ENCODE measurements around the gene ATF4. TPM values are rescaled to one million over a fixed set of nuclear protein-coding genes. Genes with fewer than 3 reads are reported as not detected.

Gene ATF4
- total and polyA plus RNA-seq, 2 donors from 2014 or later = 261 to 293 TPM

- intact Hi-C loops (cut with DNase I) = no loop called here
- DNase-seq (peak in 1 of 5 donors; percentile 45), FAIRE-seq (no peak)
Measured at GRCh38 chr22:39492186-39492585, 28.2 kb upstream of the ATF4 start.

DNA sequence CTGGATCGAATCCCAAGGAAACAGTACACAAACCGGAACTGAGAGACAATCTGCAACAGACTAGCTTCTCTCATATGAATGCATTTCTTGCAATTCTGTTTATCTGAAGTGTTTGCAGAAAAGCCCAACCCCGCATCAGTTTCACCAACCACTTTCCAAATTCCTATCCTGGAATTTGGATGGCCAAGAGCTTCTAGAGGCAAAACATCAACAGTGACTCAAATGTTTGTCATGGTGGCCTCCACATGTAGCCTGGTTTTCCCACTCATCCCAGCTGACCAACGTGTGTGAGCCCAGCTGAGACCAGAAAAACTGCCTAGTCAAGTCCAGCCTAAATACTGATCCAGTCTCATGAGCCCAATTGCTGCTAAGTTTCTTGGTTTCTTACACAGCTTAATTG is 26.6 kb upstream of the ATF4 start:
- FAIRE-seq (no peak), DNase-seq (peak in 1 of 5 donors; percentile 15)
- Histone ChIP-seq H3K9me3 (ENCODE audit: control insufficient read depth in 2 of 3, insufficient read depth in 1 of 3, low read length in 3 of 3) (no peaks in the 10 kb centered on the region), H3K27ac (ENCODE audit: low read depth in 2 of 2, low read length in 2 of 2) (no peak overlapping the region), H3K4me1 (ENCODE audit: control insufficient read depth in 2 of 3, insufficient read depth in 2 of 3, low read depth in 1 of 3, low read length in 3 of 3) (peaks cover 0 to 4% (median 2%) of the 10 kb centered on the region in 3 donors), H3K9ac (ENCODE audit: low read length in 3 of 3) (no peak overlapping the region), H3K36me3 (ENCODE audit: control insufficient read depth in 2 of 3, insufficient read depth in 3 of 3, low read length in 3 of 3) (no peaks in the 10 kb centered on the region), H3K4me3 (ENCODE audit: low read length in 3 of 3) (no peak overlapping the region), H3K27me3 (ENCODE audit: control insufficient read depth, insufficient read depth, low read length) (no peaks in the 10 kb centered on the region)
- TF ChIP-seq, protein P1, sequence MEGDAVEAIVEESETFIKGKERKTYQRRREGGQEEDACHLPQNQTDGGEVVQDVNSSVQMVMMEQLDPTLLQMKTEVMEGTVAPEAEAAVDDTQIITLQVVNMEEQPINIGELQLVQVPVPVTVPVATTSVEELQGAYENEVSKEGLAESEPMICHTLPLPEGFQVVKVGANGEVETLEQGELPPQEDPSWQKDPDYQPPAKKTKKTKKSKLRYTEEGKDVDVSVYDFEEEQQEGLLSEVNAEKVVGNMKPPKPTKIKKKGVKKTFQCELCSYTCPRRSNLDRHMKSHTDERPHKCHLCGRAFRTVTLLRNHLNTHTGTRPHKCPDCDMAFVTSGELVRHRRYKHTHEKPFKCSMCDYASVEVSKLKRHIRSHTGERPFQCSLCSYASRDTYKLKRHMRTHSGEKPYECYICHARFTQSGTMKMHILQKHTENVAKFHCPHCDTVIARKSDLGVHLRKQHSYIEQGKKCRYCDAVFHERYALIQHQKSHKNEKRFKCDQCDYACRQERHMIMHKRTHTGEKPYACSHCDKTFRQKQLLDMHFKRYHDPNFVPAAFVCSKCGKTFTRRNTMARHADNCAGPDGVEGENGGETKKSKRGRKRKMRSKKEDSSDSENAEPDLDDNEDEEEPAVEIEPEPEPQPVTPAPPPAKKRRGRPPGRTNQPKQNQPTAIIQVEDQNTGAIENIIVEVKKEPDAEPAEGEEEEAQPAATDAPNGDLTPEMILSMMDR (IDR thresholded peaks at IDR 0.05; ENCODE audit: borderline replicate concordance, extremely low read depth, insufficient read depth) = no peak
- intact Hi-C loops (cut with DNase I) = no loop called here

More at GRCh38 chr22:39492186-39492585, 28.2 kb upstream of the ATF4 start:
- Histone ChIP-seq H3K4me3 (ENCODE audit: low read length in 3 of 3) (no peak overlapping the region), H3K9me3 (ENCODE audit: control insufficient read depth in 2 of 3, insufficient read depth in 1 of 3, low read length in 3 of 3) (no peaks in the 10 kb centered on the region), H3K27me3 (ENCODE audit: control insufficient read depth, insufficient read depth, low read length) (no peaks in the 10 kb centered on the region), H3K36me3 (ENCODE audit: control insufficient read depth in 2 of 3, insufficient read depth in 3 of 3, low read length in 3 of 3) (no peaks in the 10 kb centered on the region), H3K4me1 (ENCODE audit: control insufficient read depth in 2 of 3, insufficient read depth in 2 of 3, low read depth in 1 of 3, low read length in 3 of 3) (peaks cover 0 to 4% (median 2%) of the 10 kb centered on the region in 3 donors), H3K27ac (ENCODE audit: low read depth in 2 of 2, low read length in 2 of 2) (no peak overlapping the region), H3K9ac (ENCODE audit: low read length in 3 of 3) (no peak overlapping the region)
- TF ChIP-seq, protein P1 (IDR thresholded peaks at IDR 0.05; ENCODE audit: borderline replicate concordance, extremely low read depth, insufficient read depth) = no peak

DNA sequence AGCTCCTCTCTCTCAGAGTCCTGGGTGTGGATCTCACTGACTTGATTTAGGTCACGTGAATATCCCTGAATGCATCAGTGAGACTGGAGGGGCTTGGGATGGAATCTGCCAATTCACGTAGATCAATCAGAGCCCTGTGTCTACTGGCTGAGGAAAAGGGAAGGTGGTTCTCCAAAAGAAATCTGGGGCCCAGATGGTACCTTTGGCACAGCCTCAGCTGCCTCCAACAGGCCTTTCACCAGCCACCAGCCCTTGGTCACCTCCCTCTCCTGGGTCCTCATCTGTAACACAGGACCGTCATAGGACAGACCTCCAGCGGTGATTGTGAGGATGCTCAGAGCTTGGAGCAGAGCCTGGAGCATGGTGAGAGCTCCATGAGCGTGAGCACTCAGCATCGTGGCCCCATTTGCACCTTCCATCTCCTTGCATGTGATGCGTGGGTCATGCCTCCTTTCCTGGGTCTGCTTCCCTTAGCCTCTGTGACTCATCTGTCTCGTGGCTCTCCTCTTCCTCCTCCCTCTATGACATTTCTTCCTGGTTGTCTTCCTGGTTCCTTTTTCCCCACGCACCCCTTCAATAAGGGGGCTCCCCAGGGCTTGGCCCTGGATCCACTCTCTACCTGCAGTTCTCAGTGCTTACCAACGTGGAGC is 25.8 kb upstream of the ATF4 start:
- intact Hi-C loops (cut with DNase I) = no loop called here
- no peaks in the 10 kb centered on the region for H3K27me3 ChIP-seq (ENCODE audit: control insufficient read depth, insufficient read depth, low read length)
- H3K9me3 ChIP-seq (ENCODE audit: control insufficient read depth in 2 of 3, insufficient read depth in 1 of 3, low read length in 3 of 3) = no peaks in the 10 kb centered on the region
- FAIRE-seq = no peak
- peak in 1 of 5 donors; percentile 58 for DNase-seq
- H3K9ac ChIP-seq (ENCODE audit: low read length in 3 of 3) = no peak overlapping the region
- no peak overlapping the region for H3K27ac ChIP-seq (ENCODE audit: low read depth in 2 of 2, low read length in 2 of 2)
- TF ChIP-seq, protein P1 (IDR thresholded peaks at IDR 0.05; ENCODE audit: borderline replicate concordance, extremely low read depth, insufficient read depth) = no peak
- no peaks in the 10 kb centered on the region for H3K36me3 ChIP-seq (ENCODE audit: control insufficient read depth in 2 of 3, insufficient read depth in 3 of 3, low read length in 3 of 3)
- peaks cover 0 to 4% (median 2%) of the 10 kb centered on the region in 3 donors for H3K4me1 ChIP-seq (ENCODE audit: control insufficient read depth in 2 of 3, insufficient read depth in 2 of 3, low read depth in 1 of 3, low read length in 3 of 3)
- H3K4me3 ChIP-seq (ENCODE audit: low read length in 3 of 3) = no peak overlapping the region
